ENCODE data around the gene P2RY2.
A peak's percentile ranks its signal among the peaks of the same experiment; 100 is the strongest.

Gene P2RY2

DNA sequence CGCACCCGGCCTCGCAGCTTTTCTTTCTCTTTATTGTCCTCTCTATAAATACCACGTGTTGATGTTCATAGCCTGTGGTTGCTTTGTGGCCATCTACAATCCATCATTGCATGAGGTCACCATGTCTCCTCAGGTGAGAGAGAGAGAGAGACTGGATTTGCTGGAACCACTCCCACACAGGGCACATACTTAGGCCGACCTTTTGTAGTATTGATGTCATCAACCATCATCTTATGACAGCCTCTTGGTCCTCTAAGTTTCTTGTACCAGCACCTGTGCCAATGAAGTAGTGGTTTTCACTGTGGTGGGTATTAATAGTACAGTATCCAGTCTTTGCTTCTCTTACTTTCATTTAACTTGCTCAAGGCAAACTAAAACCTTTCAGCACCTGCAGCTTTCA lies 31.2 kb downstream of the P2RY2 start:
- peak; percentile 68 for DNase-seq (ENCODE audit: low read depth)
- TF ChIP-seq, protein P1, sequence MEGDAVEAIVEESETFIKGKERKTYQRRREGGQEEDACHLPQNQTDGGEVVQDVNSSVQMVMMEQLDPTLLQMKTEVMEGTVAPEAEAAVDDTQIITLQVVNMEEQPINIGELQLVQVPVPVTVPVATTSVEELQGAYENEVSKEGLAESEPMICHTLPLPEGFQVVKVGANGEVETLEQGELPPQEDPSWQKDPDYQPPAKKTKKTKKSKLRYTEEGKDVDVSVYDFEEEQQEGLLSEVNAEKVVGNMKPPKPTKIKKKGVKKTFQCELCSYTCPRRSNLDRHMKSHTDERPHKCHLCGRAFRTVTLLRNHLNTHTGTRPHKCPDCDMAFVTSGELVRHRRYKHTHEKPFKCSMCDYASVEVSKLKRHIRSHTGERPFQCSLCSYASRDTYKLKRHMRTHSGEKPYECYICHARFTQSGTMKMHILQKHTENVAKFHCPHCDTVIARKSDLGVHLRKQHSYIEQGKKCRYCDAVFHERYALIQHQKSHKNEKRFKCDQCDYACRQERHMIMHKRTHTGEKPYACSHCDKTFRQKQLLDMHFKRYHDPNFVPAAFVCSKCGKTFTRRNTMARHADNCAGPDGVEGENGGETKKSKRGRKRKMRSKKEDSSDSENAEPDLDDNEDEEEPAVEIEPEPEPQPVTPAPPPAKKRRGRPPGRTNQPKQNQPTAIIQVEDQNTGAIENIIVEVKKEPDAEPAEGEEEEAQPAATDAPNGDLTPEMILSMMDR (IDR thresholded peaks at IDR 0.05; ENCODE audit: insufficient read depth, low read depth, low read length, missing control alignments), result no peak
- no peak overlapping the region for H3K4me3 ChIP-seq (ENCODE audit: low read depth, low read length)

DNA sequence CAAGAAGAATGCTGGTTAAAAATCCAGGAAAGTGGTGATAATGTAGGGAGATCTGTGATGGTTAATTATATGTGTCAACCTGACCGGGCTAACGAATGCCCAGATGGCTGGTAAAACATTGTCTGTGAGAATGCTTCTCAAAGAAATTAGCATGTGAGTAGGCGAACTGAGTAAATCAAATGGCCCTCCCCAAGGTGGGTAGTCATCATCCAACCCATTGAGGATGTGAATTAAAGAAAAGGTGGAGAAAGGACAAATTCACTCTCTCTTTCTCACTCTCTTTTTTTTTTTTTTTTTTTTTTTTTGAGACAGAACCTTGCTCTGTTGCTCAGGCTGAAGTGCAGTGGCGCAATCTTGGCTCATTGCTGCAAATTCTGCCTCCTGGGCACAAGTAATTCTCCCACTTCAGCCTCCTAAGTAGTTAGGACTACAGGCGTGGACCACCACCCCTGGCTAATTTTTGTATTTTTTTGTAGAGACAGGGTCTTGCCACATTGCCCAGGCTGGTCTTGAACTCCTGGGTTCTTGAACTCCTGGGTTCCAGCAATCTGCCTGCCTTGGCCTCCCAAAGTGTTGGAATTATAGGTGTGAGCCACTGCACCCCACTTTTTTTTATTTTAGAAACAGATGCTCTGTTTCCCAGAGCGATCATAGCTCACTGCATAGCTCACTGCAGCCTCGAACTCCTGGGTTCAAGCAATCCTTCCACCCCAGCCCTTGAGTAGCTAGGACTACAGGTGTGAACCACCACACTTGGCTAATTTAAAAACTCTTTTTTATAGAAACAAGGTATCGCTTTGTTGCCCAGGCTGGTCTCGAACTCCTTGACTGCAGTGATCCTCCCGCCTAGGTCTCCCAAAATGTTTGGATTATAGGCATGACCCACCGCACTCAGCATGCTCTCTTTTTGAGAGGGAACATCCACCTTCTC lies 32.0 kb downstream of the P2RY2 start:
- TF ChIP-seq, protein P1 (IDR thresholded peaks at IDR 0.05; ENCODE audit: insufficient read depth, low read depth, low read length, missing control alignments), result no peak
- DNase-seq (ENCODE audit: low read depth), result no peak
- H3K4me3 ChIP-seq (ENCODE audit: low read depth, low read length), result no peak overlapping the region

DNA sequence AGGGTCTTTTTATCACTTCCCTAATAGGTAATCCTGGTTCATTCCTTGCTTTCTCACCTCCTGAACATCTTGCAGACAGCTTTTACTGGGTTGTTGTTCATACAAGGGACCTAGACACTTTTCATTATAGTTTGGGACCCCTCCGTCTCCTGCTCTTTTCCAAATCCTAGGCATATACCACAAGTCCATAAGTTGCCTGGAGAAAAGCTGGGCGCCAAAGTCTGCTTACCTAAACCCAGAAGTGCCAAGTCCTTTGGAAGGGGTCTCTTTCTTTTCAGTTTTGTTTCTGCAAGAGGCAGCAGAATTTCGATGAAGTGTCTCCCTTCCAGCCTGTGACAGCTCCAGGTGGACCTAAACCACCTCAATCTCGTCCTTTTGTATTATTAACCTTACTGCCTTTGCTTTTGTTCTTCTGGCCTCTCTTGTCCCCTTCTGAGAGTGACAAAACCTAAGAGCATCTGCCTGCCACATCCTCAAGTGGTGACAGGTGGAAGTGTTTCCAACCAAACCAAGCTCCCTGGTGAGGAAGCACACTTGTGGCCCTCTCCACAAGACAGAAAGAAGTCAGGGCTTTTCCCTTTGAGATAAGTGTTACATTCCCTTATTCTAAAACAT lies 34.6 kb downstream of the P2RY2 start:
- TF ChIP-seq, protein P1 (IDR thresholded peaks at IDR 0.05; ENCODE audit: insufficient read depth, low read depth, low read length, missing control alignments), result peak; percentile 19
- H3K4me3 ChIP-seq (ENCODE audit: low read depth, low read length), result no peak overlapping the region
- DNase-seq (ENCODE audit: low read depth), result peak; percentile 41

DNA sequence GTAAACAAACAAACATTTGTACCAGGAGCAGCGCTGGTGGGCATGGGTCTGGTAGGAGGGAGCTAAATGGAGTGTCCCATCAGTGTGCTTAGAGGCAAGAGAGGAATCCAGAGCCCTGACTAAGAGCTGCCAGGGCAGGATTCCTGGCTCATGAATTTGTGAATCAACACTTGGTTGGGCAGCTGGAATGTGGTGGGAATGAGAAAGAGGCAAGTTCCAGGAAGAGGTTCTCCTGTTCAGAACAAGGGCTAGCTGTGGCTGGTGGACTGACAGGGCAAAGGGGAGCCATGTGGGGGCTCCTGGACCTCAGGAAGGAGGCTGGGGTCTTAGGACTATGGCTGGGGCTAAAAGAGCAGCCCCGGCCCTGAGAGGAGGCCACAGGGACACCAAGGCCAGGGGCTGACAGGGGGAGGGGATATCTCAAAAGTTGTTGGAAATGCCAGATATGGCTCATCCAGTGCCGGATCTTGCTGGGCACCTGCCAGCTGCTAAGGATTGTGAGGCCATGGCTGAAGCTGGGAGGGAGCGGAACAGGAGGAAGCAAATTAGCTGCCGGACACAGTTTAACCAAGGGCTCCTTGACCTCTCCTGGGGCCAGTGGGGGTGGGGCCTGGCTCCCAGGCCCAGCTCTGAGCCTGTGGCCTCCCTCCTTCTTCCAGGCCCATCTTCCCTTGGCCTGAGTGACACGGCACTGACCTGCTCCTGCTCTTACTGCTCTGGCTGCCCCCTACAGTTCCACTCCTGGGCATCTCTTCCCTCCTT lies 39.4 kb downstream of the P2RY2 start:
- DNase-seq (ENCODE audit: low read depth), result no peak
- TF ChIP-seq, protein P1 (IDR thresholded peaks at IDR 0.05; ENCODE audit: insufficient read depth, low read depth, low read length, missing control alignments), result no peak
- no peak overlapping the region for H3K4me3 ChIP-seq (ENCODE audit: low read depth, low read length)

DNA sequence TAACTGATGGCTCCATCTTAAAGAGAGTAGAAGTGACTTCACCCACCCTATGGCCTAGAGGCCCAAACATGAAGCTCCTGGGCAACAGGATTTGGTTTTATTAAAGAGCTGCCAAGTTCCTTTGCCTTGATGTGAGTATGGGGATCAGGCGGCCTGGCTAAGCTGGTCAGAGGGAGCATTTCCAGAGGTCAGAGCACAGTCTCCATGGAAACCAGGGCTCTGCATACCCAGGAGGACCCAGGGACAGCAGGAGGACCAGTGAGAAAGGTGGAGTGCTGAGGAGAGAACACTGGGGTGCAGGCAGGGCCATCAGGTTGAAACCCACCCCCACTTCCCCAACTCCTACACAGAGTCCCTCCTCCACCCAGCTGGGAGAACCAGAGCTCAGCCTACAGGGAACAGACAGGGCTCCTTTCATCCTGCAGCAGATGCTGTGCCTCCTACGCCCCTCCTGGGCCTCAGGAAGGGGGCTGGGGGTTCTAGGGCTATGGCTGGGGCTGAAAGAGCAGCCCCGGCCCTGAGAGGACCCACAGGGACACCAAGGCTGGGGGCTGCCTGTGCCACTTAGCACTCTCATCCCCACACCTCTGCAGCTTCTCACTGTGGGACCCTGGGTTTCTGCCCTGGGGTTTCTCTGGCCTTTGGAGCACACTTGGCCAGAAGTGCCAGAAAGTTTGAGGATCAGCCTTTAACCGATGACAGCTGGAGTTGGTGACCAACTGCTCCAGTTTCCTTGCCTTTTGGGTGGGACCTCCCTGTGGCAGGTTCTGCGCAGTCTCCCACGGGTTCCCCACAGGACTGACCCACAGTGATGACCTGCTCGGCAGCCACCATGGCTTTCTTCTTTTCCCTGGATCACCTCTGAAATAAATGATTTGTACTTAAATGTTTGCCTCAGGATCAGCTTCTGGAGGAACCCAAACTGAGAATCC lies 40.3 kb downstream of the P2RY2 start:
- no peak overlapping the region for H3K4me3 ChIP-seq (ENCODE audit: low read depth, low read length)
- DNase-seq (ENCODE audit: low read depth), result no peak
- TF ChIP-seq, protein P1 (IDR thresholded peaks at IDR 0.05; ENCODE audit: insufficient read depth, low read depth, low read length, missing control alignments), result no peak

All from GM12865 (cell line).